Keratinocyte (primary cell): Measurements from ENCODE around the gene NPPC. TPM values are rescaled to one million over a fixed set of nuclear protein-coding genes. Genes with fewer than 3 reads are reported as not detected.

Experiments
- DNase-seq: peaks from one replicate; pipeline ENCODE4 v3.0.0-alpha.2; 2011; ENCODE audit warnings: low read depth, missing footprints, low spot score
- FAIRE-seq: peaks from 2 replicates; lab custom pipeline; 2011; peaks lifted over from hg19 to GRCh38; lab: Jason Lieb, UNC
- H2AFZ ChIP-seq: 2 replicates; pipeline ENCODE4 v1.6.0; 2012; ENCODE audit warnings: low read length, control low read depth, inconsistent platforms; ENCODE audit not compliant: control insufficient read depth
- H3K27ac ChIP-seq: 2 replicates; pipeline ENCODE4 v1.5.1; 2011; ENCODE audit warnings: low read length; ENCODE audit not compliant: control insufficient read depth, insufficient read depth
- H3K27me3 ChIP-seq: 3 replicates; pipeline ENCODE4 v1.6.0; 2011; ENCODE audit warnings: low read length; ENCODE audit not compliant: control insufficient read depth, insufficient read depth; ENCODE audit errors: extremely low read depth
- H3K36me3 ChIP-seq, 2 experiments: 2 replicates in 1 of 2; 3 replicates in 1 of 2; pipeline ENCODE4 v1.5.1; 2011; ENCODE audit warnings: low read length in 2 of 2, mild to moderate bottlenecking in 1 of 2; ENCODE audit not compliant: control insufficient read depth in 2 of 2, insufficient read depth in 2 of 2; ENCODE audit errors: extremely low read depth in 1 of 2
- H3K4me1 ChIP-seq: 3 replicates; pipeline ENCODE4 v1.5.1; 2011; ENCODE audit warnings: low read length; ENCODE audit not compliant: control insufficient read depth, insufficient read depth; ENCODE audit errors: extremely low read depth
- H3K4me2 ChIP-seq: 3 replicates; pipeline ENCODE4 v1.6.0; 2011; ENCODE audit warnings: low read depth, low read length; ENCODE audit not compliant: control insufficient read depth, insufficient read depth; ENCODE audit errors: extremely low read depth
- H3K4me3 ChIP-seq, 3 experiments: fragments of 200-600 bp in 1 of 3; sonication (generic) in 1 of 3; 2 replicates in 2 of 3; 3 replicates in 1 of 3; pipeline ENCODE4 v1.5.1; 2011 to 2016; ENCODE audit warnings: low read length in 3 of 3, mild to moderate bottlenecking in 3 of 3, control low read depth in 2 of 3, inconsistent platforms in 1 of 3, low read depth in 1 of 3, mixed read lengths in 1 of 3, mixed run types in 1 of 3, moderate library complexity in 1 of 3; ENCODE audit not compliant: control insufficient read depth in 2 of 3, insufficient read depth in 2 of 3; ENCODE audit errors: extremely low read depth in 1 of 3
- H3K79me2 ChIP-seq: 2 replicates; pipeline ENCODE4 v1.6.0; 2012; ENCODE audit warnings: low read length; ENCODE audit not compliant: control insufficient read depth, insufficient read depth
- H3K9ac ChIP-seq: 3 replicates; pipeline ENCODE4 v1.6.0; 2011; ENCODE audit warnings: low read length; ENCODE audit not compliant: control insufficient read depth, insufficient read depth; ENCODE audit errors: extremely low read depth
- H3K9me1 ChIP-seq: 3 replicates; pipeline ENCODE4 v1.6.0; 2011; ENCODE audit warnings: low read length; ENCODE audit not compliant: control insufficient read depth, insufficient read depth; ENCODE audit errors: extremely low read depth
- H3K9me3 ChIP-seq: 2 replicates; pipeline ENCODE4 v1.5.1; 2012; ENCODE audit warnings: low read depth, low read length; ENCODE audit not compliant: control insufficient read depth
- H4K20me1 ChIP-seq: 3 replicates; pipeline ENCODE4 v1.6.0; 2011; ENCODE audit warnings: low read length; ENCODE audit not compliant: control insufficient read depth, insufficient read depth; ENCODE audit errors: extremely low read depth
- CTCF ChIP-seq, 3 experiments: IDR thresholded peaks in 1 of 3; conservative IDR thresholded peaks in 1 of 3; optimal IDR thresholded peaks in 1 of 3; 2 replicates in 2 of 3; 3 replicates in 1 of 3; pipeline versions ENCODE3 to v1.5.1; 2011; ENCODE audit warnings: low read length in 3 of 3, mild to moderate bottlenecking in 3 of 3, moderate library complexity in 2 of 3, control low read depth in 1 of 3, inconsistent platforms in 1 of 3; ENCODE audit not compliant: insufficient read depth in 2 of 3; ENCODE audit errors: extremely low read depth in 1 of 3
- EZH2 ChIP-seq: IDR thresholded peaks from one replicate; pipeline ENCODE4 v1.6.1; 2012; ENCODE audit warnings: inconsistent platforms, mild to moderate bottlenecking, low read length, moderate library complexity
- dilution Hi-C: fragments of 300-500 bp; cut with MboI; formaldehyde crosslinking; loops from one replicate; pipeline ENCODE4 v1.7.0; 2020; ENCODE audit warnings: low sequenced_read_pairs; ENCODE audit not compliant: extremely low pct_ligation_motif_present
- polyA plus RNA-seq, 5 experiments: library from polyadenylated mRNA; depleted of rRNA in 3 of 5; stranded (reverse) in 3 of 5; stranded (forward) in 1 of 5; unstranded in 1 of 5; fragments of >200 nt; gene quantifications; 1 replicate in 1 of 5; 2 replicates in 3 of 5; 3 replicates in 1 of 5; pipeline versions ENCODE4 v1.2.1 to v1.2.3, GENCODE V29; 2011 to 2012; ENCODE audit warnings: missing spikeins in 2 of 5, low read depth in 1 of 5, low replicate concordance in 1 of 5

Gene NPPC
- polyA plus RNA-seq, 1 donor (not counting 4 experiments of a cell fraction or from before 2014, with no cell fraction given): not detected

- H3K27me3 ChIP-seq: no peaks in the 10 kb centered on the region
- FAIRE-seq (no peak), DNase-seq (no peak)
- no peak overlapping the region for H3K4me2 ChIP-seq
- peaks cover 3% of the 10 kb centered on the region for H3K4me1 ChIP-seq
- TF ChIP-seq CTCF (optimal IDR thresholded peaks at IDR 0.05 in 1 of 3, IDR thresholded peaks at IDR 0.05 in 1 of 3, conservative IDR thresholded peaks at IDR 0.05 in 1 of 3; ENCODE audit: extremely low read depth in 1 of 3, insufficient read depth in 2 of 3, low read length in 3 of 3) (no peak), EZH2 (no peak)
- no peaks in the 10 kb centered on the region for H3K9me3 ChIP-seq
- no peaks in the 10 kb centered on the region for H4K20me1 ChIP-seq
- no peaks in the 10 kb centered on the region for H3K36me3 ChIP-seq
- H3K79me2 ChIP-seq: no peaks in the 10 kb centered on the region
- no peak overlapping the region for H2AFZ ChIP-seq
- no peaks in the 10 kb centered on the region for H3K9me1 ChIP-seq
- H3K9ac ChIP-seq: no peak overlapping the region
- no peak overlapping the region for H3K4me3 ChIP-seq
- dilution Hi-C loops: no loop called here
- H3K27ac ChIP-seq: no peak overlapping the region
Measured at GRCh38 chr2:231904161-231904611, 22.0 kb downstream of the NPPC start.

GRCh38 chr2:231902598-231902997 is 23.6 kb downstream of the NPPC start:
- no peak overlapping the region for H3K4me2 ChIP-seq
- FAIRE-seq: no peak
- no peaks in the 10 kb centered on the region for H3K36me3 ChIP-seq
- no peak overlapping the region for H2AFZ ChIP-seq
- H4K20me1 ChIP-seq: no peaks in the 10 kb centered on the region
- H3K9me3 ChIP-seq: no peaks in the 10 kb centered on the region
- TF ChIP-seq CTCF (optimal IDR thresholded peaks at IDR 0.05 in 1 of 3, IDR thresholded peaks at IDR 0.05 in 1 of 3, conservative IDR thresholded peaks at IDR 0.05 in 1 of 3; ENCODE audit: extremely low read depth in 1 of 3, insufficient read depth in 2 of 3, low read length in 3 of 3): no peak
- no peak for TF ChIP-seq EZH2
- H3K4me1 ChIP-seq: peaks cover 3% of the 10 kb centered on the region
- no peaks in the 10 kb centered on the region for H3K79me2 ChIP-seq
- dilution Hi-C loops: no loop called here
- no peaks in the 10 kb centered on the region for H3K27me3 ChIP-seq
- DNase-seq: no peak
- no peaks in the 10 kb centered on the region for H3K9me1 ChIP-seq
- H3K27ac ChIP-seq: no peak overlapping the region
- H3K9ac ChIP-seq: no peak overlapping the region
- no peak overlapping the region for H3K4me3 ChIP-seq
